Measurements from ENCODE around the gene SMARCA4.

GRCh38 chr19:11067356-11068113 is 106.7 kb downstream of the SMARCA4 start:
- TF ChIP-seq CTCF (IDR thresholded peaks at IDR 0.05), result no peak
- TF ChIP-seq POLR2A (IDR thresholded peaks at IDR 0.05), result no peak

All from right lobe of liver (tissue), 4 donors.